GM19467 (cell line): ENCODE results near the gene POU5F2.

Source experiments
- ATAC-seq: cut with Tn5 transposase; IDR thresholded peaks from one replicate; pipeline ENCODE4 v1.9.1; 2021; ENCODE audit warnings: mild to moderate bottlenecking, moderate library complexity; ENCODE audit not compliant: unreplicated experiment

Gene POU5F2

DNA sequence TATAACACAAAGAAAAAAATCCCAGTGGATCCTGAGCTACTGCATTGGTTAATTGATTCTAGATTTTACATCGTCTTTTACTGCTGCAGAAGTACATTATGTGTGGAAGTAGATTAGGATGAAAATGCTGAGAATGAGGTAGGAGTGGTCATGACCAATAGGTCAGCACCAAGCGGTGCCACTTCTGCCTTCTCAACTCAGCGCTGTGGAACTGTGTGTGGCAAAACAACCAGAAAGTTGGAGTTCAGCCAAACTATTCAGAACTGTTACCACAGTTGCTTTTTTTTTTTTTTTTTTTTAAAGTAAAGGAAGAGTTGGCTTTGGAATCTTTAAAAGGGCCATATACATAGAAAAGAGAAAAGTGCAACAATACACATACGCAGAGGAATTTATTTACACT is 24.2 kb downstream of the POU5F2 start:
- ATAC-seq = no peak

- no peak for ATAC-seq
Observed at GRCh38 chr5:93716453-93716852, 24.9 kb downstream of the POU5F2 start.

DNA sequence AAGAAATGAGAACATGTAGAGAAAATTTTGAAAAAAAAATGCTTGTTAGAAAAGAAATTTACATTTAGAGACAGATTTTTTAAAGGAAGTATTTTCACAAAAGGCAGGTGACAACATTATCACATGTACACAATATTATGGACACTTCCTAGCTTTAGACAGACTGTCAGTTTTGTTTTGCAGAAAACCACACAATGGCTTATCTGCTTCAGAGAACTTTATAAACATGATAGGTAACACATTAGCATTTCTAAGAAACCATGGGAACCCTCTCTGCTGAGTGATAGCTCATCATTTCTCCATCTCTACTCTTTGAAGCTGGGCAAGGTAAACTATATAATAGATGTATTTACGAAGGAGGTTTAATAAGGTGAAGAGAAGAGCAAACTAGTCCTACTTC is 25.6 kb downstream of the POU5F2 start:
- no peak for ATAC-seq

- ATAC-seq = no peak
Observed at GRCh38 chr5:93715327-93715726, 26.1 kb downstream of the POU5F2 start.

DNA sequence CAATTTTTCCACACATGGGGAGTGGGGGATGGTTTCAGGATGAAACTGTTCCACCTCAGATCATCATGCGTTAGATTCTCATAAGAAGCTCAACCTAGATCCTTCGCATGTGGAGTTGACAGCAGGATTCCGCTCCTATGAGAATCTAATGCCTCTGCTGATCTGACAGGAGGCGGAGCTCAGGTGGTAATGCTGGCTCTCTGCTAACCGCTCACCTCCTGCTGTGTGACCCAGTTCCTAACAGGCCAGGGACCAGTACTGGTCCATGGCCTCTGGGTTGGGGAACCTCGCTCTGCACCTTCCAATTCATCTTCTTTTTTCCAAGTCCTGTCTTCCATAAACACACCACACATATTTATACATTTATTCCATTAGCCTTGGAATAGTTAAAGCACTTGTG is 33.0 kb downstream of the POU5F2 start:
- no peak for ATAC-seq

- ATAC-seq = no peak
Observed at GRCh38 chr5:93705896-93706295, 35.5 kb downstream of the POU5F2 start.

DNA sequence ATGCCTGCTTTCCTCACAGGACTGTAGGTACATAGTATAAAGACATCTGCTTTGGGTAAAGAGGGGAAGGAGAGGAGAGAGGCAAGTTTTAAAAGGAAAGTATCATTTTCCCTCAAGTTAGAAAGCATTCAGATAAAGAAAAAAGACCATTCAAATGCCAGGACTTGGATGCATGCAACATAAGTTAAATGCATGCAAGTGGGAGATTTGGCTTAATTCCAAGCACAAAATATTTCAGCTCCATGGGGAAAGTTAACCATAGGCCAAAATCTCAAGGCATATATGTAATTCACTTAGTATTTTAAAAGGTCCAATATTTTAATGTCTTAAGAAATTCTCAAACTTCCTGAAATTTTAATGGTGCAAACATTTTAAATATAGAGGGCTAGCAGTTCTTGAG is 36.4 kb downstream of the POU5F2 start:
- ATAC-seq = no peak

DNA sequence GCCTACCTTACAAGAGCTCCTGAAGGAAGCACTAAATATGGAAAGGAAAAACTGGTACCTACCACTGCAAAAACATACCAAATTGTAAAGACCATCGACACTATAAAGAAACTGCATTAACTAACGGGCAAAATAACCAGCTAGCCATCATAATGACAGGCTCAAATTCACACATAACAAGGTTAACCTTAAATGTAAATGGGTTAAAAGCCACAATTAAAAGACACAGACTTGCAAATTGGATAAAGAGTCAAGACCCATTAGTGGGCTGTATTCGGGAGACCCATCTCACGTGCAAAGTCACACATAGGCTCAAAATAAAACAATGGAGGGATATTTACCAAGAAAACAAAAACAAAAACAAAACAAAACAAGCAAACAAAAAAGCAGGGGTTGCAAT is 49.4 kb downstream of the POU5F2 start:
- ATAC-seq = no peak
